ENCODE data around the gene GSS. TPM values are rescaled to one million over a fixed set of nuclear protein-coding genes. Genes with fewer than 3 reads are reported as not detected.

GSS gene
- total and polyA plus RNA-seq, 2 donors (not counting 3 experiments of a cell fraction or from before 2014, with no cell fraction given): 47.9 to 65.1 TPM

GRCh38 chr20:35001596-35002362 lies 46.2 kb upstream of the GSS start:
- CTCF ChIA-PET: interaction anchor here (1.0 to 3.8 kb wide), 4 partner anchors 126 to 166 kb away, joined by 3 to 31 read pairs (median 4); no protein-coding TSS in a partner anchor
- Histone ChIP-seq H3K27me3 (ENCODE audit: control insufficient read depth in 2 of 2, insufficient read depth in 2 of 2, low read length in 2 of 2) (no peaks in the 10 kb centered on the region), H3K9me1 (replicated peaks; ENCODE audit: control insufficient read depth, extremely low read depth, insufficient read depth, low read length) (no peaks in the 10 kb centered on the region), H3K79me2 (ENCODE audit: control insufficient read depth, insufficient read depth, low read length) (no peaks in the 10 kb centered on the region), H3K27ac (ENCODE audit: insufficient read depth, low read depth, low read length) (no peak overlapping the region), H3K9me3 (replicated peaks; ENCODE audit: control insufficient read depth, insufficient read depth, low read length) (no peaks in the 10 kb centered on the region), H3K4me3 (replicated peaks in 1 of 3; ENCODE audit: insufficient read depth in 1 of 3, low read depth in 1 of 3, low read length in 3 of 3) (no peak overlapping the region), H2AFZ (ENCODE audit: low read depth, low read length) (no peak overlapping the region), H3K4me1 (ENCODE audit: control insufficient read depth, extremely low read depth, insufficient read depth, low read length) (no peaks in the 10 kb centered on the region), H3K4me2 (ENCODE audit: insufficient read depth, low read length) (no peak overlapping the region), H3K36me3 (ENCODE audit: control insufficient read depth in 2 of 2, extremely low read depth in 1 of 2, insufficient read depth in 2 of 2, low read length in 2 of 2) (peaks cover 9 to 88% of the 10 kb centered on the region in 2 experiments), H3K9ac (replicated peaks; ENCODE audit: extremely low read depth, insufficient read depth, low read length) (no peak overlapping the region), H4K20me1 (replicated peaks; ENCODE audit: control insufficient read depth, extremely low read depth, insufficient read depth, low read length) (no peaks in the 10 kb centered on the region)
- BruUV-seq (replicated peaks): no TSS peak
- dilution Hi-C loops (cut with MboI; ENCODE audit: extremely low pct_ligation_motif_present, low sequenced_read_pairs): no loop called here
- intact Hi-C loops (cut with micrococcal nuclease): loop anchor here (1.0 kb wide), 1 partner anchor 127 kb away; no protein-coding TSS in a partner anchor
- TF ChIP-seq POLR2A (IDR thresholded peaks at IDR 0.05; ENCODE audit: low read depth, low read length) (no peak), CTCF (IDR thresholded peaks at IDR 0.05; ENCODE audit: extremely low read depth in 1 of 2, insufficient read depth in 1 of 2, low read depth in 1 of 2, low read length in 2 of 2) (peak; percentile 18 to 30)
- FAIRE-seq (no peak), DNase-seq (ENCODE audit: low read depth, low spot score) (no peak)
- POLR2A ChIA-PET: interaction anchor here (1.1 kb wide), 1 partner anchor 15 kb away, joined by 3 read pairs; no protein-coding TSS in a partner anchor

- no peaks in the 10 kb centered on the region for H3K79me2 ChIP-seq (ENCODE audit: control insufficient read depth, insufficient read depth, low read length)
- H3K36me3 ChIP-seq (ENCODE audit: control insufficient read depth in 2 of 2, extremely low read depth in 1 of 2, insufficient read depth in 2 of 2, low read length in 2 of 2): peaks cover 3 to 86% of the 10 kb centered on the region in 2 experiments
- dilution Hi-C loops (cut with MboI; ENCODE audit: extremely low pct_ligation_motif_present, low sequenced_read_pairs): no loop called here
- no peak for FAIRE-seq
- DNase-seq (ENCODE audit: low read depth, low spot score): no peak
- no peak for TF ChIP-seq MYC (IDR thresholded peaks at IDR 0.05; ENCODE audit: low read depth, low read length)
- no peak for TF ChIP-seq MAX (IDR thresholded peaks at IDR 0.05; ENCODE audit: insufficient read depth, insufficient read length)
- no peak for TF ChIP-seq CTCF (IDR thresholded peaks at IDR 0.05; ENCODE audit: extremely low read depth in 1 of 2, insufficient read depth in 1 of 2, low read depth in 1 of 2, low read length in 2 of 2)
- TF ChIP-seq FOS (IDR thresholded peaks at IDR 0.05; ENCODE audit: borderline replicate concordance, insufficient read depth, low read length): no peak
- TF ChIP-seq POLR2AphosphoS5 (IDR thresholded peaks at IDR 0.05; ENCODE audit: insufficient read depth, low read depth, low read length): no peak
- no peak for TF ChIP-seq POLR2A (IDR thresholded peaks at IDR 0.05; ENCODE audit: low read depth, low read length)
- no peak for TF ChIP-seq EZH2 (IDR thresholded peaks at IDR 0.05; ENCODE audit: borderline replicate concordance, low read depth, low read length, severe bottlenecking)
- no peak for TF ChIP-seq GATA2 (IDR thresholded peaks at IDR 0.05; ENCODE audit: insufficient read depth, insufficient read length, low read depth, low read length)
- no peak for TF ChIP-seq JUN (IDR thresholded peaks at IDR 0.05; ENCODE audit: borderline replicate concordance, insufficient read depth, insufficient read length, low read depth)
- no peaks in the 10 kb centered on the region for H3K9me1 ChIP-seq (replicated peaks; ENCODE audit: control insufficient read depth, extremely low read depth, insufficient read depth, low read length)
- no peaks in the 10 kb centered on the region for H3K9me3 ChIP-seq (replicated peaks; ENCODE audit: control insufficient read depth, insufficient read depth, low read length)
- no peaks in the 10 kb centered on the region for H4K20me1 ChIP-seq (replicated peaks; ENCODE audit: control insufficient read depth, extremely low read depth, insufficient read depth, low read length)
- ChIA-PET POLR2A (interaction anchor here (0.5 to 1.1 kb wide), 2 partner anchors 16 to 125 kb away, joined by 3 read pairs; partner anchors contain the start of gene ACSS2), CTCF (interaction anchor here (0.6 to 3.8 kb wide), 9 partner anchors 16 to 166 kb away, joined by 3 to 31 read pairs (median 3); partner anchors contain the start of gene GGT7)
- H3K4me1 ChIP-seq (ENCODE audit: control insufficient read depth, extremely low read depth, insufficient read depth, low read length): no peaks in the 10 kb centered on the region
- H2AFZ ChIP-seq (ENCODE audit: low read depth, low read length): no peak overlapping the region
- no peak overlapping the region for H3K9ac ChIP-seq (replicated peaks; ENCODE audit: extremely low read depth, insufficient read depth, low read length)
- H3K4me3 ChIP-seq (replicated peaks in 1 of 3; ENCODE audit: insufficient read depth in 1 of 3, low read depth in 1 of 3, low read length in 3 of 3): no peak overlapping the region
- no peak overlapping the region for H3K27ac ChIP-seq (ENCODE audit: insufficient read depth, low read depth, low read length)
- H3K4me2 ChIP-seq (ENCODE audit: insufficient read depth, low read length): no peak overlapping the region
- no peaks in the 10 kb centered on the region for H3K27me3 ChIP-seq (ENCODE audit: control insufficient read depth in 2 of 2, insufficient read depth in 2 of 2, low read length in 2 of 2)
- BruUV-seq (replicated peaks): no TSS peak
- intact Hi-C loops (cut with micrococcal nuclease): no loop called here
Observed at GRCh38 chr20:35000922-35001595, 45.5 kb upstream of the GSS start.

All from endothelial cell of umbilical vein (primary cell).